K562 (cell line): ENCODE data around the gene GABPB1. TPM values are rescaled to one million over a fixed set of nuclear protein-coding genes. Genes with fewer than 3 reads are reported as not detected.

ENCODE experiments used
- COPS2 ChIP-seq: fragments of 450-650 bp; conservative IDR thresholded peaks from 2 replicates; pipeline ENCODE4 v1.6.1; 2016; ENCODE audit warnings: mild to moderate bottlenecking, moderate library complexity
- GTF2A2 ChIP-seq: IDR thresholded peaks from 2 replicates; pipeline ENCODE4 v1.6.1; 2016; ENCODE audit warnings: mild to moderate bottlenecking, missing genetic modification characterization, missing compliant biosample characterization
- MCM3 ChIP-seq: fragments of 450-650 bp; IDR thresholded peaks from 2 replicates; pipeline ENCODE4 v1.6.1; 2016
- NFE2 ChIP-seq: IDR thresholded peaks from 2 replicates; pipeline ENCODE4 v1.6.1; 2014; ENCODE audit warnings: antibody characterized with exemption, low read depth
- PRMT5 ChIP-seq: sonication (generic); formaldehyde crosslinking; IDR thresholded peaks from 2 replicates; pipeline ENCODE4 v1.5.0; 2020; ENCODE audit warnings: missing genetic modification reagents
- SNIP1 ChIP-seq: fragments of 450-650 bp; IDR thresholded peaks from 2 replicates; pipeline ENCODE4 v1.7.1; 2017; ENCODE audit warnings: low read depth, mild to moderate bottlenecking
- SP2 ChIP-seq: IDR thresholded peaks from 2 replicates; pipeline ENCODE4 v1.6.1; 2011; ENCODE audit warnings: mild to moderate bottlenecking, low read depth, low read length, moderate library complexity; ENCODE audit not compliant: poor library complexity, severe bottlenecking; ENCODE audit errors: extremely low read depth
- polyA plus RNA-seq, 8 experiments: library from polyadenylated mRNA; depleted of rRNA in 4 of 8; stranded (reverse) in 5 of 8; unstranded in 3 of 8; fragments of >200 nt; fragmentation: Nextera tagmentation in 2 of 8; fragmentation: Illumina TruSeq in 1 of 8; extraction: Ambion mirVana in 2 of 8; extraction: Trizol in 1 of 8; gene quantifications; 2 replicates each; pipeline versions ENCODE4 v1.2.1 to v1.2.3, GENCODE V29; 2011 to 2014; ENCODE audit warnings: inconsistent platforms in 1 of 8, missing spikeins in 1 of 8
- total RNA-seq, 7 experiments: library from RNA; depleted of rRNA in 6 of 7; stranded (reverse); fragments of >200 nt in 6 of 7; fragmentation: Illumina TruSeq in 2 of 7; extraction: Trizol in 2 of 7; gene quantifications; 2 replicates each; pipeline versions ENCODE4 v1.2.1 to v1.2.3, GENCODE V29; 2011 to 2021; ENCODE audit warnings: low replicate concordance in 1 of 7
- TF ChIP-seq, protein P1 (sequence below), 2 experiments: fragments of 450-650 bp in 1 of 2; sonication (generic) in 1 of 2; formaldehyde crosslinking in 1 of 2; IDR thresholded peaks; 2 replicates each; pipeline versions ENCODE4 v1.7.1 to v1.9.0; 2016 to 2022; ENCODE audit warnings: inconsistent platforms in 1 of 2, mild to moderate bottlenecking in 1 of 2, missing genetic modification reagents in 1 of 2
- TF ChIP-seq, protein P2 (sequence below), 2 experiments: fragments of 450-650 bp in 1 of 2; IDR thresholded peaks; 2 replicates each; pipeline ENCODE4 v1.6.1; 2011 to 2017; ENCODE audit warnings: low read depth in 2 of 2, antibody characterized with exemption in 1 of 2, borderline replicate concordance in 1 of 2, low read length in 1 of 2, mild to moderate bottlenecking in 1 of 2, mixed read lengths in 1 of 2; ENCODE audit not compliant: control insufficient read depth in 1 of 2
- TF ChIP-seq, protein P3 (sequence below): fragments of 450-650 bp; conservative IDR thresholded peaks from 2 replicates; pipeline ENCODE4 v1.6.1; 2016; ENCODE audit warnings: missing genetic modification characterization, low read depth, mild to moderate bottlenecking, missing compliant biosample characterization, moderate library complexity
- TF ChIP-seq, protein P4 (sequence below): fragments of 250-450 bp; sonication (Bioruptor Pico); IDR thresholded peaks from 2 replicates; pipeline ENCODE4 v1.5.0; 2021; ENCODE audit warnings: mild to moderate bottlenecking, borderline replicate concordance

GABPB1 gene
- total and polyA plus RNA-seq, 9 of the 15 experiments (the other 6 are each of a cell fraction or from before 2014, with no cell fraction given): 11.8 to 42.3 (median 33.2) TPM

DNA sequence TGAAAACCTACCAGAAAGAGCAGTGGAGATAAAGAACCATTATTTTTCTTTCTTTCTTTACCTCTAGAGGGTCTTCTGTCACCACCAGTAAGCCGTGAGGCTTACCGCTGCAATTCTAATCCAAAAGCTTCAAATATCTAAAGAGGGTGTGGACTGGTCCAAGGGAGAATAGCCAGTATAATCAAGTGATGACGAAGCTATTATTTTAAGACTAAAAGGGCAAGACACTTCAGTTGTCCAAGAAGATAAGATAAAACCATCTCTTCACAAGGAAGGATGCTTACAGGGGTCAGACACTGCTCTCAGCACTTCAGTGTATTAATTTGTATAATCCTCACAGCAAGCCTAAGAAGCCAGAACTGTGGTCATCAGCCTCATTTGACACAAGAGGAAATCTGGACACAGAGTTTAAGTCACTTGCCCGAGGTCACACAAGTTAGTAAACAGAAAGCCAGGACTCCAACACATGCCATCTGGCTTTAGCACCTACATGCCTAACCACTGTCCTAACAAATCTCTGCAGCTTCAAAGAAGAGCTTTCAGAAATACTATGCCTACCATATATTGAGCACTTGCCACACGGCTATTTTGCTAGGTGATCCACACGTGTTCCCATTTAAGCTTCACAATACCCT lies 104.1 kb downstream of the GABPB1 start (continued):
- TF ChIP-seq, protein P1, sequence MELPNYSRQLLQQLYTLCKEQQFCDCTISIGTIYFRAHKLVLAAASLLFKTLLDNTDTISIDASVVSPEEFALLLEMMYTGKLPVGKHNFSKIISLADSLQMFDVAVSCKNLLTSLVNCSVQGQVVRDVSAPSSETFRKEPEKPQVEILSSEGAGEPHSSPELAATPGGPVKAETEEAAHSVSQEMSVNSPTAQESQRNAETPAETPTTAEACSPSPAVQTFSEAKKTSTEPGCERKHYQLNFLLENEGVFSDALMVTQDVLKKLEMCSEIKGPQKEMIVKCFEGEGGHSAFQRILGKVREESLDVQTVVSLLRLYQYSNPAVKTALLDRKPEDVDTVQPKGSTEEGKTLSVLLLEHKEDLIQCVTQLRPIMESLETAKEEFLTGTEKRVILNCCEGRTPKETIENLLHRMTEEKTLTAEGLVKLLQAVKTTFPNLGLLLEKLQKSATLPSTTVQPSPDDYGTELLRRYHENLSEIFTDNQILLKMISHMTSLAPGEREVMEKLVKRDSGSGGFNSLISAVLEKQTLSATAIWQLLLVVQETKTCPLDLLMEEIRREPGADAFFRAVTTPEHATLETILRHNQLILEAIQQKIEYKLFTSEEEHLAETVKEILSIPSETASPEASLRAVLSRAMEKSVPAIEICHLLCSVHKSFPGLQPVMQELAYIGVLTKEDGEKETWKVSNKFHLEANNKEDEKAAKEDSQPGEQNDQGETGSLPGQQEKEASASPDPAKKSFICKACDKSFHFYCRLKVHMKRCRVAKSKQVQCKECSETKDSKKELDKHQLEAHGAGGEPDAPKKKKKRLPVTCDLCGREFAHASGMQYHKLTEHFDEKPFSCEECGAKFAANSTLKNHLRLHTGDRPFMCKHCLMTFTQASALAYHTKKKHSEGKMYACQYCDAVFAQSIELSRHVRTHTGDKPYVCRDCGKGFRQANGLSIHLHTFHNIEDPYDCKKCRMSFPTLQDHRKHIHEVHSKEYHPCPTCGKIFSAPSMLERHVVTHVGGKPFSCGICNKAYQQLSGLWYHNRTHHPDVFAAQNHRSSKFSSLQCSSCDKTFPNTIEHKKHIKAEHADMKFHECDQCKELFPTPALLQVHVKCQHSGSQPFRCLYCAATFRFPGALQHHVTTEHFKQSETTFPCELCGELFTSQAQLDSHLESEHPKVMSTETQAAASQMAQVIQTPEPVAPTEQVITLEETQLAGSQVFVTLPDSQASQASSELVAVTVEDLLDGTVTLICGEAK (IDR thresholded peaks at IDR 0.05): no peak
- TF ChIP-seq, protein P1 (CRISPR knock-in tag; IDR thresholded peaks at IDR 0.05): no peak
- TF ChIP-seq SP2: no peak
- no peak for TF ChIP-seq PRMT5 (CRISPR knock-in tag)
- no peak for TF ChIP-seq COPS2
- peak; percentile 52 for TF ChIP-seq NFE2
- TF ChIP-seq GTF2A2 (tag): no peak
- TF ChIP-seq, protein P2, sequence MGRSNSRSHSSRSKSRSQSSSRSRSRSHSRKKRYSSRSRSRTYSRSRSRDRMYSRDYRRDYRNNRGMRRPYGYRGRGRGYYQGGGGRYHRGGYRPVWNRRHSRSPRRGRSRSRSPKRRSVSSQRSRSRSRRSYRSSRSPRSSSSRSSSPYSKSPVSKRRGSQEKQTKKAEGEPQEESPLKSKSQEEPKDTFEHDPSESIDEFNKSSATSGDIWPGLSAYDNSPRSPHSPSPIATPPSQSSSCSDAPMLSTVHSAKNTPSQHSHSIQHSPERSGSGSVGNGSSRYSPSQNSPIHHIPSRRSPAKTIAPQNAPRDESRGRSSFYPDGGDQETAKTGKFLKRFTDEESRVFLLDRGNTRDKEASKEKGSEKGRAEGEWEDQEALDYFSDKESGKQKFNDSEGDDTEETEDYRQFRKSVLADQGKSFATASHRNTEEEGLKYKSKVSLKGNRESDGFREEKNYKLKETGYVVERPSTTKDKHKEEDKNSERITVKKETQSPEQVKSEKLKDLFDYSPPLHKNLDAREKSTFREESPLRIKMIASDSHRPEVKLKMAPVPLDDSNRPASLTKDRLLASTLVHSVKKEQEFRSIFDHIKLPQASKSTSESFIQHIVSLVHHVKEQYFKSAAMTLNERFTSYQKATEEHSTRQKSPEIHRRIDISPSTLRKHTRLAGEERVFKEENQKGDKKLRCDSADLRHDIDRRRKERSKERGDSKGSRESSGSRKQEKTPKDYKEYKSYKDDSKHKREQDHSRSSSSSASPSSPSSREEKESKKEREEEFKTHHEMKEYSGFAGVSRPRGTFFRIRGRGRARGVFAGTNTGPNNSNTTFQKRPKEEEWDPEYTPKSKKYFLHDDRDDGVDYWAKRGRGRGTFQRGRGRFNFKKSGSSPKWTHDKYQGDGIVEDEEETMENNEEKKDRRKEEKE (IDR thresholded peaks at IDR 0.05; ENCODE audit: borderline replicate concordance in 1 of 2, control insufficient read depth in 1 of 2, low read depth in 2 of 2, low read length in 1 of 2): no peak
- TF ChIP-seq, protein P3, sequence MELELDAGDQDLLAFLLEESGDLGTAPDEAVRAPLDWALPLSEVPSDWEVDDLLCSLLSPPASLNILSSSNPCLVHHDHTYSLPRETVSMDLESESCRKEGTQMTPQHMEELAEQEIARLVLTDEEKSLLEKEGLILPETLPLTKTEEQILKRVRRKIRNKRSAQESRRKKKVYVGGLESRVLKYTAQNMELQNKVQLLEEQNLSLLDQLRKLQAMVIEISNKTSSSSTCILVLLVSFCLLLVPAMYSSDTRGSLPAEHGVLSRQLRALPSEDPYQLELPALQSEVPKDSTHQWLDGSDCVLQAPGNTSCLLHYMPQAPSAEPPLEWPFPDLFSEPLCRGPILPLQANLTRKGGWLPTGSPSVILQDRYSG (tag): no peak
- no peak for TF ChIP-seq SNIP1
- no peak for TF ChIP-seq MCM3
- TF ChIP-seq, protein P4, sequence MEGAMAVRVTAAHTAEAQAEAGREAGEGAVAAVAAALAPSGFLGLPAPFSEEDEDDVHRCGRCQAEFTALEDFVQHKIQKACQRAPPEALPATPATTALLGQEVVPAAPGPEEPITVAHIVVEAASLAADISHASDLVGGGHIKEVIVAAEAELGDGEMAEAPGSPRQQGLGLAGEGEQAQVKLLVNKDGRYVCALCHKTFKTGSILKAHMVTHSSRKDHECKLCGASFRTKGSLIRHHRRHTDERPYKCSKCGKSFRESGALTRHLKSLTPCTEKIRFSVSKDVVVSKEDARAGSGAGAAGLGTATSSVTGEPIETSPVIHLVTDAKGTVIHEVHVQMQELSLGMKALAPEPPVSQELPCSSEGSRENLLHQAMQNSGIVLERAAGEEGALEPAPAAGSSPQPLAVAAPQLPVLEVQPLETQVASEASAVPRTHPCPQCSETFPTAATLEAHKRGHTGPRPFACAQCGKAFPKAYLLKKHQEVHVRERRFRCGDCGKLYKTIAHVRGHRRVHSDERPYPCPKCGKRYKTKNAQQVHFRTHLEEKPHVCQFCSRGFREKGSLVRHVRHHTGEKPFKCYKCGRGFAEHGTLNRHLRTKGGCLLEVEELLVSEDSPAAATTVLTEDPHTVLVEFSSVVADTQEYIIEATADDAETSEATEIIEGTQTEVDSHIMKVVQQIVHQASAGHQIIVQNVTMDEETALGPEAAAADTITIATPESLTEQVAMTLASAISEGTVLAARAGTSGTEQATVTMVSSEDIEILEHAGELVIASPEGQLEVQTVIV: no peak
